GM19372 (cell line): Measurements from ENCODE around the gene PRPF19.

Experiments used
- ATAC-seq: cut with Tn5 transposase; IDR thresholded peaks from one replicate; pipeline ENCODE4 v1.9.1; 2021; ENCODE audit warnings: mild to moderate bottlenecking, low read depth, moderate library complexity; ENCODE audit not compliant: unreplicated experiment

PRPF19 gene

DNA sequence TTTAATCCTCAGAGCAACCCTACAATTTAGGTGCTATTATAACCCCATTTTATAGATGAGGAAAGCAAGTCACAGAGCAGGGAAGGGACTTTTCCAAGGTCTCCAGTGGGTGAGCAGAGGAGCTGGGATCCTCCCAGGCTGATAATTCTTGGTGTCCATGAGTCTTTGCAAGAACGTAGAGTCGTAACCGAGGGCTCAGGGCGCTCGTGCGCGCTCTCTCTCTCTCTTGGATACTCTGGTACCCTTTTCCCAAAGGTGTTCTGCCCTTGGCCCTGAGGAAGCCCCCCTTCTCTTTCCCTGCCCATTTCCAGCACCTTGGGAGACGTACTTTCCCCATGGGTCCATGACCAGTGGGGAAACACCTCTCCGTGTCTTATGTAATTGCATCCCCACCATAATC, 44.2 kb downstream of the PRPF19 start:
- ATAC-seq, result no peak

DNA sequence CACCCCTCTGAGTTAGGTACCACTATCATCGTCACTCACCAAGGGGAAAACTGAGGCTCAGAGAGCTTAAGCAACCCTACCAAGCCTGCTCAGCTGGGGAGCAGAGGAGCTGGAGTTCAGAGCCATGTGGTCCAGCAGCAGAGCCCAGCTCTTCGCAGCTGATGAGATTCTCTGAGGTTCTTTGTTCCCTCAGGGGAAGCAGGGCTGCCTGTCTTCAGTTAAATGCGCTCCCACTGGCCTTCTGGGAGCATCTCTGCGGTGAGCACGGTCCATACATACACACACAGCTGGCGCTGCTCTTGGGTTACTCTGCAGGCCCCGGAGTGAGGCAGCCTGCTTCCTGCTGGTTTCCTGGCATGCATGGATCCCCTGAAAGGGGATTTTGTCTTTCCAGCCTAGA, 45.4 kb downstream of the PRPF19 start:
- no peak for ATAC-seq

DNA sequence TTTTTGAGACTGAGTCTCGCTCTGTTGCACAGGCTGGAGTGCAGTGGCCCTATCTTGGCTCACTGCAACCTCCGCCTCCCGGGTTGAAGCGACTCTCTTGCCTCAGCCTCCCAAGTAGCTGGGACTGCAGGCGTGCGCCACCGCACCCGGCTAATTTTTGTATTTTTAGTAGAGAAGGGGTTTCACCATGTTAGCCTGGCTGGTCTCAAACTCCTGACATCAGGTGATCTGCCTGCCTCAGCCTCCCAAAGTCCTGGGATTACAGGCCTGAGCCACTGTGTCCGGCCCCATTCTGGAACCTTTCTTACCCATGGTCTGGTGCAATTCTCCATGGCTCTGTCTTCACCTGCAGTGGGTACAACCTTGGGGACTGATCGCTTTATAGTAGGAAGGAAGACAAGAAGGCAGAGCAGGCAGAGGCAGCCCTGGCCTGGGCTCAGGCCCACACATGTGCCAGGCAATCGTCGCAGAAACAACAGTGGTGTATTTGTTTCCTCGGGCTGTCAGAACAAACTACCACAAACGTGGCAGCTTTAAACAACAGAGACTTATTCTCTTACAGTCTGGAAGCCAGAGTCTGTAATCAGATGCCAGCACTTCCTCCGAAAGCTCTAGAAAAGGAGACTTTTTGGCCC, 46.7 kb downstream of the PRPF19 start:
- no peak for ATAC-seq

- no peak for ATAC-seq
These were observed 47.5 kb downstream of the PRPF19 start for GRCh38 chr11:60858731-60859464.

- no peak for ATAC-seq
These were observed 48.1 kb downstream of the PRPF19 start for GRCh38 chr11:60858236-60858635.

GRCh38 chr11:60857378-60858232, 48.8 kb downstream of the PRPF19 start:
- no peak for ATAC-seq

GRCh38 chr11:60855726-60856633, 50.4 kb downstream of the PRPF19 start, which contains the start of gene PTGDR2:
Gene PTGDR2, minus strand, starts transcription at chr11:60855950. Its CDS starts 2,228 bp downstream, at chr11:60853722.
- no peak for ATAC-seq

DNA sequence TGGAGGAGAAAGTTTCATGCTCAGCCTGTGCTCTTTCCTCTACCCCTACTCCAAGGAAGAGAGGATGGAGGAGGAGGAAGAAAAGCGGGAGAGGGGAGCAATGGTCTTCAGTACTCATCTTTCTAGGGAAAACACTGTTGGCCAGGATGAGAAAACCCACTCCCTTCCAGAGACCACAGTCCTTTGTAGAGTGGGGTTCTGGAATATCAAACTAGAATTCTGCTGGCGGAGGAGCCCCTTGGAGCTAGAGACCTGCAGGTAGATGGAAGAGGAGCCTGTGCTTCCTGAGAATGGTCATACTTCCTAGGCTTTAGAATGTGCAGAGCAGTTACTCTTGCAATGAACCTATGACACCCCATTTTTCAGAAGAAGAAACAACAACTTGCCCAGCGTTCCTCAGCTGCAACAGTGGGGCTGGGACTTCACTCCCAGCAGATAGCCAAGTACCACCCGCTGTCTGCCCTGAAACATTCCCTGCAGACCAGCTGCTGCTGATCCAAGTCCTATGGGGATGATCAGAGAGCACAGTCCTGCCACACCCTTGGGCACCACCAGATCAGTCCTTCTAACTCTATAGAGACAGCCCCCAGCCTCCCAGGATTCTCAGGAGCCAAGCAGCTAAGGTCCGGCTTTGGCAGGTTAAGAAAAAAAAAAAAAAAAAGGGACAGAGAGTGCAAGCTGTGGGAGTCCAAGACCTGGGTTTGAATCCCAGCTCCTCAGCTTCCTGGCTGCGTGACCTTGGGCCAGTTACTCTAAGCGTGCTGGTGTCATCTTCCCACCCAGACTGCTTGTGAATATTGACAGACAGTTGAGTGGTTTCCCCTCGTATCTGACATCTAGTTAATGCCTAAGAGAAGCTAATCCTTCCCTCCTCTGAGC, 51.3 kb downstream of the PRPF19 start:
- ATAC-seq, result no peak

DNA sequence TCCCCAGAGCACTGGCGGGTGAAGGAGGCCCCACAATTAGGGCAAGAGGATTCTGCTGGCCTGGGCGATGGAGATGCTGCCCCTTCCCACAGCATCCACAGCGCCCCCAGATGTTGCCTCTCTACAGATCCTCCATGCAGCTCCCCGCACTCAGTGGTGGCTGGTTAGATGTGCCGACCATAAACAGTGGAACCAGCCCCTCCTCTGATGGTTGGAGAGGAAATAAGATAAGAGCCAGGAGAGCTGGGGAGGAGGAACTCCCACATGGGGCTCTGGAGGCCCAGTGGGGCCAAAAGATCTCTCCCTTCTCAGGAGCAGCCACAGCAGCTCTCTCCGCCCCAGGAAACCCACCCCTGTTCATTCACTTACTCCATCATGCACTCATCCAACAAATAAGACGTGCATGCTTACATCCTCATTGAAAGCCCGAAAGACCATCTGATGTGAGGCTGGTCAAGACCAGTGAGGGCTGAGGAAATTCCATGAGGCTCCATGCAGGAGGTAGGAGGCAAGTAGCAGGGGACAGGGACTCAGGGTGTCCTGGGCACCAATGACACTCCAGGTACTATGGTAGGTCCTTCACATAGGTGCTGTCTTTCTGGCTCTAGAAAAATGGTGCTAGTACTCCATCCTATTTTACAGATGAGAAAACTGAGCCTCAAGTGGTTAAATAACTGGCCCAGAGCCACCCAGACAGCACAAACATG, 52.1 kb downstream of the PRPF19 start:
- ATAC-seq, result no peak

DNA sequence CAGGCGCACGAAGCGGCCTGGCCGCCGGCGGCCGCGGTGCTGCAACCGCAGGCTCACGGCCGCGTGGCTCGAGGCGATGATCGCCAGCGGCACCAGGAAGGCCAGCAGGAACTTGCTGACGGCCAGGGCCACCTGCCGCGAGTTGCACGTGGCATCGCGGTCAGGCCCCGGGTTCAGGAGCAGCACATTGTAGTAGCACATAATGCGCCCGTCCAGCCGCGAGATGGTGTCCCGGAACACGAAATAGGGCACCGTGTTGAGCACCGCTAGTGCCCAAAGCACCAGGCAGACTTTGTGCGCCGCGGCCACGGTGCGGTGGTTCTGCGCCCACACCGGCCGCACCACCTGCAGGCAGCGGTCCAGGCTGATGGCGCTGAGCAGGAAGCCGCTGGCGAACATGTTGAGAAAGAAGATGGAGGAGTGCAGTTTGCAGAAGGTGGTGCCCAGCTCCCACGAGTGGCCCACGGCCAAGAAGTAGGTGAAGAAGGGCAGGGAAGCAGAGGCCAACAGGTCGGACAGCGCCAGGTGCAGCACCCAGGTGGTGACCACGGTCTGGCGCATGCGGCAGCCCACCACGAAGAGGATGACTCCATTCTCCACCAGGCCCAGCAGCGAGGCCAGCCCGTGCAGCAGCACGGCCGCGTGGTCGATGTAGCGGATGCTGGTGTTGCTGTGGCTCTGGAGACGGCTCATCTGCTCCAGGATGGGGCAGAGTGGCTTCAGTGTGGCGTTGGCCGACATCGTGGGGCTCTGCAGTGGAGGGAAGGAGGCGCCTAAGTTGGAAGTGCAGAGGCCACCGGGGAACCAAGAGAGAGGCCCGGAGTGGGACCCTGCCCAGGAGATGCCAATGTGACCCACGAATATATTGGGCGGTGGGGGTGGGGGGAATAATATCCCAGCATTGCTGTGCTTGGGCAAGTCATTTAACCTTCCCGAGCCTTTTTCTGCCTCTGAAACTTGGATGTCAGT, 53.1 kb downstream of the PRPF19 start:
- no peak for ATAC-seq

DNA sequence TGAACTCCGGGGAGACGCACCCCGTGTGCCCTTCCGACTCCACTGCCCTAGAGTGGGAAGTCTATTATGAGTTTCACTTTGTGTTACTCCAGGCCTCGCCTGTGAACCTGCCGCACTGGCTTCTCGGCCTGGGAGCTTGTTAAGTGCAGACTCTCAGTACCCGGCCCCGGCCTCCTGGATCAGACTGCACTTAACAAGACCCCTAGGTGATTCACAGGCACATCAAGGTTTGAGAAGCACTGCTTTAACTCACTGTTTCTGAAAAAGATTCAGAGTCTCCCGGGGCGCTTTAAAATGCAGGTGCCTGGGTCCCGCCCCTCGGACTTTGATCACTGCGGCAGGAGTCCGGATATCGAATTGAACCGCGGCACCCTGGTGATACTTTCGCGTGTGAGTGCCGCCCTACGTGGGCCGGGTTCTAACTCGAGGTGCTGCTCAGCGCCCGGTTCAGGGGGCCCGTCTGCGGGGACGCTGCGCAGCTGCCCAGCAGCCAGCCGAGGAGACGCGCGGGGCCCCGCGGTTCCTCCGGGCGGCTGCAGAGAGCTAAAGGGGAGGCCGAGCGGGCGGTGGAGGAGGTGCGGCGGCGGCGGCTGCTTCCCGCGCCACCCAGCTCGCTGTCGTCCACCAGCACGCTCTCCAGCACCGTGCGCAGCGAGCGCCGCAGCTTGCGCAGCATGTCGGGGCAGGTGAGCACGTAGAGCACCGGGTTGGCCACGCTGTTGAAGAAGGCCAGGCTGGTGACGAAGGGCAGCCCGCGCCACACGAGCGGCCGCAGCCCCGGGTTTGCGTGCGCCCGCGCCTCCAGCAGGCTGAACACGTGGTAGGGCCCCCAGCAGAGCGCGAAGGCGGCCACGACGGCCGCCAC, 54.0 kb downstream of the PRPF19 start:
- ATAC-seq, result no peak

GRCh38 chr11:60851327-60852104, 54.9 kb downstream of the PRPF19 start:
- no peak for ATAC-seq

DNA sequence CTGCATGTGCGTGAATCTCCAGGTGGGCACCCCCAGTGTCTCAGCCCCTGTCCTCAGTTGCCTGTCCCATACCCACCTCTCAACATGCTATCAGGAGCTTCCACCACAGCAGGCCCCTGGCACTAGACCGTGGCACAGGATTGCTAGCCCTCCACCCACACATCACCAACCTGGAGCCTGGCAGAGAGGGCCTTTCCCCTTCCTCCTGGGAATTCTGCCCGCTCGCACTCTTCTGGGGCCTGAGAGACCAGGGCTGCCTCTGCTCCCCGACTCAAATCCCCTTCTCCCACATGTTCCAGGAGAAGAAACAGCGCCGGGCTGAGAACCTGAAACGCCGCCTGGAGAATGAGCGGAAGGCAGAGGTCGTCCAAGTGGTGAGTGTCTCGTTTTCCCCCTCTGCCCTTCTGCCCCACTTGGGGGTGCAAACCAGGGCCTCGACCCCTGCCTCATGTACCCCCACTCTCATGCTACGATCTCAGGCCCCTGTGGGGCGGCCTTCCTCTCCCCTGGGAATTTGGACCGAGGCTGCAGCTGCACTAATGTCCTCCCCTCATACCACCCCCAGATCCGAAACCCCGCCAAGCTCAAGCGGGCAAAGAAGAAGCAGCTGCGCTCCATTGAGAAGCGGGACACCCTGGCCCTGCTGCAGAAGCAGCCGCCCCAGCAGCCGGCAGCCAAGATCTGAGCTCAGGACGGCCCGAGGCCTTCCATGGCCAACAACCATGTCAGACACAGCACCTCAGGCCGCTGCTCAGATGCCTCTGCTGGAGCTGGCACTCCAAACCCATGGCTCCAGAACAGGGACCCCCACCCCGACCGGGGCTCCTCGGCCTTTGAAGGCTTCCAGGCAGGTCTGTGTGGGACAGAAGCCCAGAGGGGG, 56.5 kb downstream of the PRPF19 start:
- ATAC-seq, result no peak

GRCh38 chr11:60848714-60849151, 57.7 kb downstream of the PRPF19 start:
- ATAC-seq, result no peak

DNA sequence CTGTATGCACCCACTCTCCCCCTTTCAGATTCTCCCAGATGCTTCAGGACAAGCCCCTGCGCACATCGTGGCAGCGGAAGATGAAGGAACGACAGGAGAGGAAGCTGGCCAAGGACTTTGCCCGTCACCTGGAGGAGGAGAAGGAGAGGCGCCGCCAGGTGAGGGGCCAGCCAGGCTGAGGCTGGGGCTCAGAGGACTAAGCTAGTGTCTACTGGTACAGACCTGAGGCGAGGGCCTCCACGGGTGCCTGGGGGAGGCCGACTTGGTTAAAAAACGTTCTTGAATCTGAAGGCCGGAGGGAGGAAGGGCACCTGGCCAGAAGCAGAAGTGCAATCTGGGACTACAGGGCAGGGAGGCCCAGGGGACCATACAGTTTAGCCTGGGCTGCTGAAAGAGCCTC, 58.5 kb downstream of the PRPF19 start:
- no peak for ATAC-seq
